HL-60 (cell line): ENCODE data around the gene DEFB119.

ENCODE experiments used
- GABPA ChIP-seq: IDR thresholded peaks from 2 replicates; pipeline ENCODE4 v1.6.1; 2012; ENCODE audit warnings: low read depth
- SPI1 ChIP-seq: IDR thresholded peaks from 2 replicates; pipeline ENCODE4 v1.6.1; 2012; ENCODE audit warnings: low read depth, mild to moderate bottlenecking, borderline replicate concordance
- TF ChIP-seq, protein P1 (sequence below): IDR thresholded peaks from one replicate; pipeline ENCODE4 v1.5.1; 2011; ENCODE audit warnings: low read length, control low read depth, inconsistent platforms; ENCODE audit not compliant: insufficient read depth

GRCh38 chr20:31430568-31431115 lies 40.3 kb upstream of the DEFB119 start:
- TF ChIP-seq GABPA (no peak), SPI1 (no peak)
- TF ChIP-seq, protein P1, sequence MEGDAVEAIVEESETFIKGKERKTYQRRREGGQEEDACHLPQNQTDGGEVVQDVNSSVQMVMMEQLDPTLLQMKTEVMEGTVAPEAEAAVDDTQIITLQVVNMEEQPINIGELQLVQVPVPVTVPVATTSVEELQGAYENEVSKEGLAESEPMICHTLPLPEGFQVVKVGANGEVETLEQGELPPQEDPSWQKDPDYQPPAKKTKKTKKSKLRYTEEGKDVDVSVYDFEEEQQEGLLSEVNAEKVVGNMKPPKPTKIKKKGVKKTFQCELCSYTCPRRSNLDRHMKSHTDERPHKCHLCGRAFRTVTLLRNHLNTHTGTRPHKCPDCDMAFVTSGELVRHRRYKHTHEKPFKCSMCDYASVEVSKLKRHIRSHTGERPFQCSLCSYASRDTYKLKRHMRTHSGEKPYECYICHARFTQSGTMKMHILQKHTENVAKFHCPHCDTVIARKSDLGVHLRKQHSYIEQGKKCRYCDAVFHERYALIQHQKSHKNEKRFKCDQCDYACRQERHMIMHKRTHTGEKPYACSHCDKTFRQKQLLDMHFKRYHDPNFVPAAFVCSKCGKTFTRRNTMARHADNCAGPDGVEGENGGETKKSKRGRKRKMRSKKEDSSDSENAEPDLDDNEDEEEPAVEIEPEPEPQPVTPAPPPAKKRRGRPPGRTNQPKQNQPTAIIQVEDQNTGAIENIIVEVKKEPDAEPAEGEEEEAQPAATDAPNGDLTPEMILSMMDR: no peak
